ENCODE results near the gene MGLL. TPM values are rescaled to one million over a fixed set of nuclear protein-coding genes. Genes with fewer than 3 reads are reported as not detected.

MGLL gene
- total and polyA plus RNA-seq, 4 donors: 67.0 to 182 (median 78.2) TPM

GRCh38 chr3:127809211-127809610, 13.1 kb downstream of the MGLL start:
- H3K4me1 ChIP-seq (ENCODE audit: control insufficient read depth in 5 of 5, insufficient read depth in 5 of 5, low read length in 5 of 5): peaks cover 0 to 8% (median 0%) of the 10 kb centered on the region in 5 donors
- peaks cover 0 to 3% (median 0%) of the 10 kb centered on the region in 4 donors for H3K9me3 ChIP-seq (ENCODE audit: control insufficient read depth in 4 of 4, insufficient read depth in 3 of 4, low read length in 3 of 4)
- TF ChIP-seq CTCF (IDR thresholded peaks at IDR 0.05; ENCODE audit: control extremely low read depth, extremely low read depth): no peak
- H3K27ac ChIP-seq (ENCODE audit: low read depth in 1 of 2, low read length in 1 of 2): no peak overlapping the region
- H3K27me3 ChIP-seq (ENCODE audit: control insufficient read depth in 3 of 3, insufficient read depth in 3 of 3, low read length in 2 of 3): no peaks in the 10 kb centered on the region
- H3K36me3 ChIP-seq (ENCODE audit: control insufficient read depth in 4 of 4, insufficient read depth in 4 of 4, low read length in 4 of 4): peaks cover 0 to 20% (median 2%) of the 10 kb centered on the region in 4 donors
- DNase-seq (no peak), ATAC-seq (ENCODE audit: insufficient read depth, low FRiP score) (no peak)
- H3K4me3 ChIP-seq: no peak overlapping the region
- no peak overlapping the region for H3K9ac ChIP-seq (ENCODE audit: insufficient read depth in 1 of 2, low read length in 2 of 2)
- 86 to 90% methylated on average over 1 of the region's 1 CpG for WGBS, 2 donors

- no peak overlapping the region for H3K4me3 ChIP-seq
- H3K9ac ChIP-seq (ENCODE audit: insufficient read depth in 1 of 2, low read length in 2 of 2): no peak overlapping the region
- ATAC-seq (ENCODE audit: insufficient read depth, low FRiP score) (no peak), DNase-seq (no peak)
- no peak overlapping the region for H3K27ac ChIP-seq (ENCODE audit: low read depth in 1 of 2, low read length in 1 of 2)
- no peaks in the 10 kb centered on the region for H3K27me3 ChIP-seq (ENCODE audit: control insufficient read depth in 3 of 3, insufficient read depth in 3 of 3, low read length in 2 of 3)
- TF ChIP-seq CTCF (IDR thresholded peaks at IDR 0.05; ENCODE audit: control extremely low read depth, extremely low read depth): no peak
- H3K9me3 ChIP-seq (ENCODE audit: control insufficient read depth in 4 of 4, insufficient read depth in 3 of 4, low read length in 3 of 4): peaks cover 0 to 3% (median 0%) of the 10 kb centered on the region in 4 donors
- peaks cover 0 to 14% (median 2%) of the 10 kb centered on the region in 4 donors for H3K36me3 ChIP-seq (ENCODE audit: control insufficient read depth in 4 of 4, insufficient read depth in 4 of 4, low read length in 4 of 4)
- peaks cover 0 to 10% (median 0%) of the 10 kb centered on the region in 5 donors for H3K4me1 ChIP-seq (ENCODE audit: control insufficient read depth in 5 of 5, insufficient read depth in 5 of 5, low read length in 5 of 5)
Observed at GRCh38 chr3:127808197-127808596, 14.1 kb downstream of the MGLL start.

- Histone ChIP-seq H3K4me3 (no peak overlapping the region), H3K27me3 (ENCODE audit: control insufficient read depth in 3 of 3, insufficient read depth in 3 of 3, low read length in 2 of 3) (no peaks in the 10 kb centered on the region), H3K36me3 (ENCODE audit: control insufficient read depth in 4 of 4, insufficient read depth in 4 of 4, low read length in 4 of 4) (peaks cover 0 to 10% (median 2%) of the 10 kb centered on the region in 4 donors), H3K4me1 (ENCODE audit: control insufficient read depth in 5 of 5, insufficient read depth in 5 of 5, low read length in 5 of 5) (peaks cover 0 to 8% (median 0%) of the 10 kb centered on the region in 5 donors), H3K9me3 (ENCODE audit: control insufficient read depth in 4 of 4, insufficient read depth in 3 of 4, low read length in 3 of 4) (no peaks in the 10 kb centered on the region), H3K9ac (ENCODE audit: insufficient read depth in 1 of 2, low read length in 2 of 2) (no peak overlapping the region), H3K27ac (ENCODE audit: low read depth in 1 of 2, low read length in 1 of 2) (no peak overlapping the region)
- TF ChIP-seq CTCF (IDR thresholded peaks at IDR 0.05; ENCODE audit: control extremely low read depth, extremely low read depth): no peak
- DNase-seq (no peak), ATAC-seq (ENCODE audit: insufficient read depth, low FRiP score) (no peak)
- WGBS, 2 donors: 69 to 80% methylated on average over 10 of the region's 10 CpGs
Observed at GRCh38 chr3:127805026-127805753, 17.1 kb downstream of the MGLL start.

All from lung (tissue), 12 donors.